Spleen (tissue), 11 donors: ENCODE data around the gene OLFML2B. TPM values are rescaled to one million over a fixed set of nuclear protein-coding genes. Genes with fewer than 3 reads are reported as not detected.

Experiments used
- DNase-seq: peaks from one replicate; pipeline ENCODE4 v3.0.0-alpha.2; 2020
- H3K27ac ChIP-seq, 8 donors: fragments of 200-600 bp; sonication (generic) in 7 of 8; 1 replicate in 4 of 8; 2 replicates in 4 of 8; pipeline versions ENCODE4 v1.5.0 to v1.8.0; 2016 to 2021; ENCODE audit warnings: inconsistent platforms in 4 of 8, mild to moderate bottlenecking in 4 of 8, moderate library complexity in 1 of 8
- H3K27me3 ChIP-seq, 7 donors: fragments of 200-600 bp; sonication (generic) in 6 of 7; replicated peaks in 1 of 7; 1 replicate in 4 of 7; 2 replicates in 3 of 7; pipeline versions ENCODE4 v1.5.0 to v1.8.0; 2016 to 2021; ENCODE audit warnings: inconsistent platforms in 3 of 7, mild to moderate bottlenecking in 1 of 7
- H3K36me3 ChIP-seq, 6 donors: fragments of 200-600 bp; sonication (generic) in 5 of 6; 1 replicate in 4 of 6; 2 replicates in 2 of 6; pipeline versions ENCODE4 v1.5.0 to v1.8.0; 2016 to 2021; ENCODE audit warnings: inconsistent platforms in 2 of 6
- H3K4me1 ChIP-seq, 6 donors: fragments of 200-600 bp; sonication (generic) in 5 of 6; 1 replicate in 3 of 6; 2 replicates in 3 of 6; pipeline versions ENCODE4 v1.5.0 to v1.8.0; 2016 to 2021; ENCODE audit warnings: inconsistent platforms in 3 of 6
- H3K4me3 ChIP-seq, 8 donors: fragments of 200-600 bp; sonication (generic) in 7 of 8; 1 replicate in 4 of 8; 2 replicates in 4 of 8; pipeline versions ENCODE4 v1.5.0 to v1.8.0; 2016 to 2021; ENCODE audit warnings: inconsistent platforms in 4 of 8, mild to moderate bottlenecking in 4 of 8, moderate library complexity in 2 of 8
- H3K9me3 ChIP-seq, 8 donors: fragments of 200-600 bp; sonication (generic) in 7 of 8; 1 replicate in 4 of 8; 2 replicates in 4 of 8; pipeline versions ENCODE4 v1.5.0 to v1.8.0; 2016 to 2021; ENCODE audit warnings: inconsistent platforms in 4 of 8
- POLR2A ChIP-seq, 3 donors: fragments of 450-650 bp; IDR thresholded peaks; one replicate each; pipeline ENCODE4 v1.5.1; 2017; ENCODE audit warnings: antibody characterized with exemption in 3 of 3, mild to moderate bottlenecking in 1 of 3
- POLR2AphosphoS5 ChIP-seq, 3 donors: sonication (generic); formaldehyde crosslinking; IDR thresholded peaks; one replicate each; pipeline ENCODE4 v1.5.1; 2017; ENCODE audit warnings: antibody characterized with exemption in 3 of 3
- WGBS, 5 donors: extraction: QIAGEN DNeasy Blood & Tissue Kit in 3 of 5; methylation state at CpG; one replicate each; pipeline versions ENCODE4 v1.1.5 to v1.1.7; 2013 to 2018; 5-methylcytosine and 5-hydroxymethylcytosine counted together
- intact Hi-C: fragments of 100-400 bp; cut with DNase I; formaldehyde crosslinking; loops from one replicate; pipeline ENCODE4 v1.15.0; 2023; ENCODE audit warnings: low total_unique reads
- polyA plus RNA-seq, 3 donors: library from polyadenylated mRNA; stranded (reverse); fragments of 200-250 nt; gene quantifications; one replicate each; pipeline ENCODE4 v1.2.1, GENCODE V29; 2013
- total RNA-seq, 7 donors: library from RNA; depleted of rRNA in 3 of 7; stranded (reverse); fragments of >200 nt in 3 of 7; fragmentation: NEBNext Ultra II Directional in 4 of 7; extraction: Animal tissue kit (Norgen Biotek cat#: 25700) in 4 of 7; gene quantifications; one replicate each; pipeline versions ENCODE4 v1.1.0 to v1.2.1, GENCODE V29; 2016 to 2021
- TF ChIP-seq, protein P1 (sequence below), 11 experiments: fragments of 200-600 bp in 7 of 11; fragments of 450-650 bp in 4 of 11; sonication (generic) in 4 of 11; IDR thresholded peaks in 8 of 11; conservative IDR thresholded peaks in 3 of 11; 1 replicate in 7 of 11; 2 replicates in 4 of 11; pipeline versions ENCODE4 v1.4.0 to v1.8.0; 2016 to 2021; ENCODE audit warnings: antibody characterized with exemption in 11 of 11, inconsistent platforms in 4 of 11, mild to moderate bottlenecking in 1 of 11
- donor health status: healthy with polysubstance abuse.
- donor health status: DM: no; HTN: no; CAD: no; lungs with moderate emphysema.
- donor health status: DM: no; HTN: no; CAD: no.
- donor health status: Bipolar disorder and iron deficiency.
- donor health status: healthy.
- donor health status: DM: no; HTN: no; CAD: no.
- donor health status: DM: yes; HTN: yes; CAD: no.

OLFML2B gene
- total and polyA plus RNA-seq, 10 donors = 3.0 to 39.7 (median 15.0) TPM

GRCh38 chr1:161948435-161948834, 75.2 kb downstream of the OLFML2B start:
- Histone ChIP-seq H3K9me3 (no peaks in the 10 kb centered on the region), H3K36me3 (peaks cover 0 to 32% (median 7%) of the 10 kb centered on the region in 6 donors), H3K4me1 (peaks cover 0 to 28% (median under 1%) of the 10 kb centered on the region in 6 donors), H3K4me3 (no peak overlapping the region), H3K27me3 (no peaks in the 10 kb centered on the region), H3K27ac (no peak overlapping the region)
- TF ChIP-seq POLR2A (IDR thresholded peaks at IDR 0.05) (no peak), POLR2AphosphoS5 (IDR thresholded peaks at IDR 0.05) (no peak)
- TF ChIP-seq, protein P1, sequence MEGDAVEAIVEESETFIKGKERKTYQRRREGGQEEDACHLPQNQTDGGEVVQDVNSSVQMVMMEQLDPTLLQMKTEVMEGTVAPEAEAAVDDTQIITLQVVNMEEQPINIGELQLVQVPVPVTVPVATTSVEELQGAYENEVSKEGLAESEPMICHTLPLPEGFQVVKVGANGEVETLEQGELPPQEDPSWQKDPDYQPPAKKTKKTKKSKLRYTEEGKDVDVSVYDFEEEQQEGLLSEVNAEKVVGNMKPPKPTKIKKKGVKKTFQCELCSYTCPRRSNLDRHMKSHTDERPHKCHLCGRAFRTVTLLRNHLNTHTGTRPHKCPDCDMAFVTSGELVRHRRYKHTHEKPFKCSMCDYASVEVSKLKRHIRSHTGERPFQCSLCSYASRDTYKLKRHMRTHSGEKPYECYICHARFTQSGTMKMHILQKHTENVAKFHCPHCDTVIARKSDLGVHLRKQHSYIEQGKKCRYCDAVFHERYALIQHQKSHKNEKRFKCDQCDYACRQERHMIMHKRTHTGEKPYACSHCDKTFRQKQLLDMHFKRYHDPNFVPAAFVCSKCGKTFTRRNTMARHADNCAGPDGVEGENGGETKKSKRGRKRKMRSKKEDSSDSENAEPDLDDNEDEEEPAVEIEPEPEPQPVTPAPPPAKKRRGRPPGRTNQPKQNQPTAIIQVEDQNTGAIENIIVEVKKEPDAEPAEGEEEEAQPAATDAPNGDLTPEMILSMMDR (IDR thresholded peaks at IDR 0.05 in 8 of 11, conservative IDR thresholded peaks at IDR 0.05 in 3 of 11) = no peak
- intact Hi-C loops = no loop called here
- no peak for DNase-seq
- 25 to 36% (median 27%) methylated on average over 4 of the region's 4 CpGs for WGBS, 5 donors

- 94 to 98% (median 97%) methylated on average over 5 of the region's 5 CpGs for WGBS, 5 donors
- TF ChIP-seq, protein P1 (IDR thresholded peaks at IDR 0.05 in 8 of 11, conservative IDR thresholded peaks at IDR 0.05 in 3 of 11) = no peak
- TF ChIP-seq POLR2A (IDR thresholded peaks at IDR 0.05) = no peak
- TF ChIP-seq POLR2AphosphoS5 (IDR thresholded peaks at IDR 0.05) = no peak
- intact Hi-C loops = no loop called here
- Histone ChIP-seq H3K9me3 (no peaks in the 10 kb centered on the region), H3K36me3 (peaks cover 0 to 53% (median 9%) of the 10 kb centered on the region in 6 donors), H3K4me3 (no peak overlapping the region), H3K4me1 (peaks cover 0 to 17% (median 0%) of the 10 kb centered on the region in 6 donors), H3K27ac (no peak overlapping the region), H3K27me3 (no peaks in the 10 kb centered on the region)
- DNase-seq = no peak
Measured at GRCh38 chr1:161946071-161946987, 77.3 kb downstream of the OLFML2B start.

DNA sequence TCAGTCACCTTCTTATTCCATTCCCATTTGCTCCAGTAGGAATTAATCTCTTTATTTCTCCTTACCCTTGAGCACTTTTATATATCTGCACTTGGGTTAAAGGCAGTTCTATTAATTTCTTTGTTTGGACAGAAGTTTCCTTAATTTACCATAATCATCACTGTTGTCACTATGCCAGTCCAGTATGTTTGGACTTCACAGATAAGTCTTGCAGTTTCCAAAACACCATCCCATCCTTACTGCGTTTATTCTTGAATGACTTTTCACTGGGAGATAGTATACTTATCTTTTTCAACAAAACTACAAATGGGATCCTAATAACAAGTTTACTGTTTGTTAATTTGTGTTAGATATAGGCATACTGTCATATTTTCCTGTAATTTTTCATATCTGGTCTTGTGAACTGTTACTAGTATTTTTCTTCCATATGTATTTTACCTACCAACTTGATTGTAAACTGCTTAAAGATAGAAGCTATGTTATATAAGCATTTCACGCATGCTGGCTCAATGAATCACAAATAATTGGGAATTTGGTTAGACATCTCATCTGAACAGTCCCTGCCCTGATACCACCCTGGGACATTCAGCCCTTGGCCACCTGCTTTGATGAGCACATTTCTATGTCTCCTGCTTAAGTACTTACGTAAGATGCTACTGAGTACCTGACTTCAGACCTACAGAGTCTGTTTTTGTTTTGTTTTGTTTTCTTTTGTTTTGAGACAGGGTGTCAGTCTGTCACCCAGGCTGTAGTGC, 78.2 kb downstream of the OLFML2B start:
- TF ChIP-seq, protein P1 (IDR thresholded peaks at IDR 0.05 in 8 of 11, conservative IDR thresholded peaks at IDR 0.05 in 3 of 11) = no peak
- TF ChIP-seq POLR2AphosphoS5 (IDR thresholded peaks at IDR 0.05) = no peak
- TF ChIP-seq POLR2A (IDR thresholded peaks at IDR 0.05) = no peak
- intact Hi-C loops = no loop called here
- no peak for DNase-seq
- no peak overlapping the region for H3K27ac ChIP-seq
- peaks cover 0 to 17% (median 0%) of the 10 kb centered on the region in 6 donors for H3K4me1 ChIP-seq
- peaks cover 0 to 61% (median 12%) of the 10 kb centered on the region in 6 donors for H3K36me3 ChIP-seq
- H3K4me3 ChIP-seq = no peak overlapping the region
- 90 to 95% (median 94%) methylated on average over 3 of the region's 3 CpGs for WGBS, 5 donors
- no peaks in the 10 kb centered on the region for H3K27me3 ChIP-seq
- H3K9me3 ChIP-seq = no peaks in the 10 kb centered on the region
